Measurements from ENCODE around the gene TENM3.
"Not testable (repeated sequence)": the region's sequence is repeated elsewhere in the genome, so short reads cannot be mapped to it uniquely, and the experiment has no call there.

TENM3 gene

GRCh38 chr4:182243204-182243603 lies at the start of gene TENM3:
Gene TENM3, plus strand, starts transcription at chr4:182243402. Its CDS starts 80,619 bp downstream, at chr4:182324021.
- not testable (repeated sequence) for H3K36me3 ChIP-seq (ENCODE audit: insufficient read depth, low read length); H3K4me3 ChIP-seq; DNase-seq (ENCODE audit: low read depth, low spot score); H3K9ac ChIP-seq (ENCODE audit: insufficient read length); H3K27ac ChIP-seq; H3K9me3 ChIP-seq (ENCODE audit: low read depth, low read length)

DNA sequence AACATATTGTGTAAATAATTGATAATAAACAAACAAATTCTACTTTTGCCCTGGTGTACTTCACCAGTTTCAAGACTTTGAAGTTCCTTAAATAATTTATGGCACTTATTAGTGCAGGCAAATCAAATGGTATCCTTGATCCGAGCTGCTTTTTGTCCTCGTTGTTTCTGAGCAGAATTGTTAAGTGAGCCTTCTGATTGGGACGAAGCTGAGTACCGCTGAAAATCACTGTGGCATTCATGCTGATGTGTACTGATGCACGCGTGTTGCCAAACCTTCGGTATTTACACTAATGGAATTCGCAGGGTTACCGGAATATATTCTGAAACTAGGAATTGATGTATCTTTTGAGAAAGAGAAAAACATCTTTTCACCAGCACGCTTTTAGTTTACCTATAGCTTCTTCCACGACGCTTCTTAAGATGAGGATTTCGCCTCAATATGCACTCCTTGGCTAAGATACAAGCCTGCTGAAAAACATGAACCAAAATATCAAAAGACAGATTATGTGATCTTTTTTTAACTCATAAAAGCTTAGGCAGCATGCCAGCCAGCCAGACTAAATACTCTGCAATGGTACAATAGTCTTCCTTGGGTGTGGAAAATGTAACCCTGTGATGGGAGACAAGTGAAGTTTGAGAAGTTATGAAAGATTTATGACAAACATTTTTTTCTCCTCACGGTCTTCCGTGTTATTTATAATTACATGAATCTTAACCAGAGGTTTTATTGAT lies 48.9 kb upstream of the TENM3 start:
- Histone ChIP-seq H3K4me3 (no peak overlapping the region), H3K9me3 (ENCODE audit: low read depth, low read length) (no peaks in the 10 kb centered on the region), H3K9ac (ENCODE audit: insufficient read length) (no peak overlapping the region), H3K27ac (no peak overlapping the region), H3K36me3 (ENCODE audit: insufficient read depth, low read length) (no peaks in the 10 kb centered on the region)
- TF ChIP-seq FOXP2 (optimal IDR thresholded peaks at IDR 0.05; ENCODE audit: control extremely low read depth, extremely low read length, insufficient read depth) (no peak), EZH2 (IDR thresholded peaks at IDR 0.05) (no peak), POLR2AphosphoS5 (IDR thresholded peaks at IDR 0.05; ENCODE audit: borderline replicate concordance, low read depth, low read length) (no peak)
- DNase-seq (ENCODE audit: low read depth, low spot score): no peak

DNA sequence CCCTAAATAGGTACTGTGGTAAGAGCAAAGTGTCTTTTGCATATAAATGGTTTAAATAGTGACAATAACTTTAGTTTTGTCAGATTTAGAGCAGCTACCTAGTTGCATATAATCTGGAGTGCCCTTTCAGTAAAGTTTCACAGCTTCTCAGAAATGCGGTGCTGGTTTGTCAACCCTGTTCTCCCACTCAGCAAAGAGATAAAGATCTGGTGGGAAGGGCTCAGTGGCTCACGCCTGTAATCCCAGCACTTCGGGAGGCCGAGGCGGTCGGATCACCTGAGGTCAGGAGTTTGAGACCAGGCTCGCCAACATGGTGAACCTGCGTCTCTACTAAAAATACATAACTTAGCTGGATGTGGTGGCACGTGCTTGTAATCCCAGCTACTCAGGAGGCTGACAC lies 45.6 kb upstream of the TENM3 start:
- Histone ChIP-seq H3K36me3 (ENCODE audit: insufficient read depth, low read length) (no peaks in the 10 kb centered on the region), H3K27ac (no peak overlapping the region), H3K4me3 (no peak overlapping the region), H3K9ac (ENCODE audit: insufficient read length) (no peak overlapping the region), H3K9me3 (ENCODE audit: low read depth, low read length) (no peaks in the 10 kb centered on the region)
- no peak for TF ChIP-seq FOXP2 (optimal IDR thresholded peaks at IDR 0.05; ENCODE audit: control extremely low read depth, extremely low read length, insufficient read depth)
- TF ChIP-seq EZH2 (IDR thresholded peaks at IDR 0.05): no peak
- TF ChIP-seq POLR2AphosphoS5 (IDR thresholded peaks at IDR 0.05; ENCODE audit: borderline replicate concordance, low read depth, low read length): no peak
- no peak for DNase-seq (ENCODE audit: low read depth, low spot score)

DNA sequence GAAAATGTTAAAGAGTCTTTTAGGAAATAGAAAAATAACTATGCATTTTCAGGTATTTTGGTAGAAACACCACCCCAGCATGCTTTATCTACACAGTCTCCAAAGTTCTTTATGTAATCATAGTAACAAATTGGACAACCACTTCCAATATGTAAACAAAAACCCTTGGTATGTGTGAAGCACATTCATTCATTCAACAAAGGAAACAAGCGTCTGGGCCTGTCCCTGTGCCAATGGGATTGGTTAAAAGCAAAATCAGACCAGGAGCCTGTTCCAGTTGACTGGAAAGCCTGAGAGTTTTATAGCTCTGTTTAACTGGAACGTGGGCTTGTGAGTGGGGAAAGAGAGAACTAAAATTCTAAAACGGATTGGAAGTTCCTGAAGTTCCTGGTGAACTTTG lies 41.3 kb upstream of the TENM3 start:
- H3K27ac ChIP-seq: no peak overlapping the region
- DNase-seq (ENCODE audit: low read depth, low spot score): no peak
- no peaks in the 10 kb centered on the region for H3K9me3 ChIP-seq (ENCODE audit: low read depth, low read length)
- no peaks in the 10 kb centered on the region for H3K36me3 ChIP-seq (ENCODE audit: insufficient read depth, low read length)
- no peak overlapping the region for H3K9ac ChIP-seq (ENCODE audit: insufficient read length)
- TF ChIP-seq EZH2 (IDR thresholded peaks at IDR 0.05): no peak
- no peak for TF ChIP-seq FOXP2 (optimal IDR thresholded peaks at IDR 0.05; ENCODE audit: control extremely low read depth, extremely low read length, insufficient read depth)
- TF ChIP-seq POLR2AphosphoS5 (IDR thresholded peaks at IDR 0.05; ENCODE audit: borderline replicate concordance, low read depth, low read length): no peak
- H3K4me3 ChIP-seq: no peak overlapping the region

DNA sequence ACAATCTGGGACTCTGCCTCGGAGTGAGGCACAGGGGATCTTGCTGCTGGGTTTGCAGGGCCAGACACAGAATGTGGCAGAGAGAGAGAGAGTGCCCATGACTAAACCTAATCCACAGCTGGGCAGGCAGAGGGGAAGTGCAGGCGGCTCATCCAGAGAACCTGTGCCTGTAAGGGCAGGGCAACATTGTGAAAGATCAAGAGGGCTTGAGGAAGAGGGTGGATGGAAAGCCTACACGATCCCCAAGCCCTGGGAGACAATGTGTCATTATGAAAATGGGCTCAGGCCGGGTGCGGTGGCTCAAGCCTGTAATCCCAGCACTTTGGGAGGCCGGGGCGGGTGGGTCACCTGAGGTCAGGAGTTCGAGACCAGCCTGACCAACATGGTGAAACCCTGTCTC lies 40.6 kb upstream of the TENM3 start:
- DNase-seq (ENCODE audit: low read depth, low spot score): no peak
- no peaks in the 10 kb centered on the region for H3K36me3 ChIP-seq (ENCODE audit: insufficient read depth, low read length)
- no peak overlapping the region for H3K27ac ChIP-seq
- no peak overlapping the region for H3K9ac ChIP-seq (ENCODE audit: insufficient read length)
- no peak for TF ChIP-seq EZH2 (IDR thresholded peaks at IDR 0.05)
- TF ChIP-seq FOXP2 (optimal IDR thresholded peaks at IDR 0.05; ENCODE audit: control extremely low read depth, extremely low read length, insufficient read depth): no peak
- TF ChIP-seq POLR2AphosphoS5 (IDR thresholded peaks at IDR 0.05; ENCODE audit: borderline replicate concordance, low read depth, low read length): no peak
- H3K9me3 ChIP-seq (ENCODE audit: low read depth, low read length): no peaks in the 10 kb centered on the region
- H3K4me3 ChIP-seq: no peak overlapping the region

GRCh38 chr4:182203872-182204411 lies 39.3 kb upstream of the TENM3 start:
- H3K9ac ChIP-seq (ENCODE audit: insufficient read length): no peak overlapping the region
- no peaks in the 10 kb centered on the region for H3K9me3 ChIP-seq (ENCODE audit: low read depth, low read length)
- no peaks in the 10 kb centered on the region for H3K36me3 ChIP-seq (ENCODE audit: insufficient read depth, low read length)
- no peak for TF ChIP-seq EZH2 (IDR thresholded peaks at IDR 0.05)
- no peak for TF ChIP-seq POLR2AphosphoS5 (IDR thresholded peaks at IDR 0.05; ENCODE audit: borderline replicate concordance, low read depth, low read length)
- no peak for TF ChIP-seq FOXP2 (optimal IDR thresholded peaks at IDR 0.05; ENCODE audit: control extremely low read depth, extremely low read length, insufficient read depth)
- DNase-seq (ENCODE audit: low read depth, low spot score): no peak
- H3K27ac ChIP-seq: no peak overlapping the region
- H3K4me3 ChIP-seq: no peak overlapping the region

DNA sequence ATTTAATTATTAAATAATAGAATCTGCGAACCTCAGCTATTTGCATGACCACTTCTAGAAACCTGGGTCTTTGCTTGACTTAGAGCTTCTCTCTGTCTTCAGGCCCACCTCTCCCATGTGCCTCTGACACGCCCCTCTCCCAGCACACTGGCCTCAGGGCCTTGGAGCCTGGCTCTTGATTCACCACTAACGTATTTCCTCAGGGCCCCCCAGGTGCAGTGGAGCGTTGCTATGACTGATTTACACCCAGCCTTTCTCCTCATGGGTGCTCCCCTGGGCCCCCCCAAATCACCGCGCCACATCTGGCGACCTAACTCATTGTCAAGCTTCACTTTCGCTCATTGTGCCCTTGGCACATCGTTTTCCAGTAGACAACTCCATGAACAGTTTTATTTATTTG lies 37.9 kb upstream of the TENM3 start:
- Histone ChIP-seq H3K27ac (no peak overlapping the region), H3K9me3 (ENCODE audit: low read depth, low read length) (no peaks in the 10 kb centered on the region), H3K36me3 (ENCODE audit: insufficient read depth, low read length) (no peaks in the 10 kb centered on the region), H3K9ac (ENCODE audit: insufficient read length) (no peak overlapping the region), H3K4me3 (no peak overlapping the region)
- no peak for DNase-seq (ENCODE audit: low read depth, low spot score)
- TF ChIP-seq EZH2 (IDR thresholded peaks at IDR 0.05) (no peak), POLR2AphosphoS5 (IDR thresholded peaks at IDR 0.05; ENCODE audit: borderline replicate concordance, low read depth, low read length) (no peak), FOXP2 (optimal IDR thresholded peaks at IDR 0.05; ENCODE audit: control extremely low read depth, extremely low read length, insufficient read depth) (no peak)

- no peaks in the 10 kb centered on the region for H3K9me3 ChIP-seq (ENCODE audit: low read depth, low read length)
- H3K36me3 ChIP-seq (ENCODE audit: insufficient read depth, low read length): no peaks in the 10 kb centered on the region
- TF ChIP-seq EZH2 (IDR thresholded peaks at IDR 0.05): no peak
- TF ChIP-seq FOXP2 (optimal IDR thresholded peaks at IDR 0.05; ENCODE audit: control extremely low read depth, extremely low read length, insufficient read depth): no peak
- no peak for TF ChIP-seq POLR2AphosphoS5 (IDR thresholded peaks at IDR 0.05; ENCODE audit: borderline replicate concordance, low read depth, low read length)
- DNase-seq (ENCODE audit: low read depth, low spot score): no peak
- no peak overlapping the region for H3K4me3 ChIP-seq
- no peak overlapping the region for H3K9ac ChIP-seq (ENCODE audit: insufficient read length)
- H3K27ac ChIP-seq: no peak overlapping the region
These were observed 36.9 kb upstream of the TENM3 start for GRCh38 chr4:182206266-182206665.

GRCh38 chr4:182206916-182207315 lies 36.3 kb upstream of the TENM3 start:
- Histone ChIP-seq H3K9me3 (ENCODE audit: low read depth, low read length) (no peaks in the 10 kb centered on the region), H3K36me3 (ENCODE audit: insufficient read depth, low read length) (no peaks in the 10 kb centered on the region), H3K9ac (ENCODE audit: insufficient read length) (no peak overlapping the region), H3K4me3 (no peak overlapping the region), H3K27ac (no peak overlapping the region)
- no peak for DNase-seq (ENCODE audit: low read depth, low spot score)
- TF ChIP-seq FOXP2 (optimal IDR thresholded peaks at IDR 0.05; ENCODE audit: control extremely low read depth, extremely low read length, insufficient read depth) (no peak), POLR2AphosphoS5 (IDR thresholded peaks at IDR 0.05; ENCODE audit: borderline replicate concordance, low read depth, low read length) (no peak), EZH2 (IDR thresholded peaks at IDR 0.05) (no peak)
